Nephron progenitor cell (in vitro differentiated cells): Measurements from ENCODE around the gene GLUD1.

ENCODE experiments used
- DNase-seq: peaks from one replicate; pipeline ENCODE4 v3.0.0; 2021
- H3K27ac Mint-ChIP-seq: 2 replicates; pipeline ENCODE4 v1.8.0; 2021; ENCODE audit warnings: mild to moderate bottlenecking, moderate library complexity, mixed read lengths
- H3K27me3 Mint-ChIP-seq: 2 replicates; pipeline ENCODE4 v1.8.0; 2021; ENCODE audit warnings: mild to moderate bottlenecking, low read depth, mixed read lengths; ENCODE audit not compliant: poor library complexity
- H3K36me3 Mint-ChIP-seq: 2 replicates; pipeline ENCODE4 v1.8.0; 2021; ENCODE audit warnings: low read depth, mixed read lengths
- H3K4me1 Mint-ChIP-seq: 2 replicates; pipeline ENCODE4 v1.8.0; 2021; ENCODE audit warnings: mixed read lengths
- H3K4me3 Mint-ChIP-seq: 2 replicates; pipeline ENCODE4 v1.8.0; 2021; ENCODE audit warnings: mild to moderate bottlenecking, moderate library complexity, mixed read lengths
- H3K9me3 Mint-ChIP-seq: 2 replicates; pipeline ENCODE4 v1.8.0; 2021; ENCODE audit warnings: mild to moderate bottlenecking, moderate library complexity, mixed read lengths
- CTCF ChIP-seq: fragments of 200-600 bp; sonication (generic); IDR thresholded peaks from 2 replicates; pipeline ENCODE4 v1.5.0; 2021; ENCODE audit warnings: antibody characterized with exemption

GLUD1 gene

GRCh38 chr10:87064651-87065050 lies 30.0 kb downstream of the GLUD1 start:
- peaks cover 74% of the 10 kb centered on the region for H3K36me3 Mint-ChIP-seq
- H3K4me3 Mint-ChIP-seq: no peak overlapping the region

GRCh38 chr10:87060280-87060928 lies 34.2 kb downstream of the GLUD1 start:
- no peak for DNase-seq
- Mint-ChIP-seq H3K4me1 (no peaks in the 10 kb centered on the region), H3K4me3 (no peak overlapping the region), H3K27ac (no peak overlapping the region), H3K9me3 (no peaks in the 10 kb centered on the region), H3K36me3 (peaks cover 72% of the 10 kb centered on the region), H3K27me3 (no peaks in the 10 kb centered on the region)
- TF ChIP-seq CTCF: no peak

More at GRCh38 chr10:87064651-87065050, 30.0 kb downstream of the GLUD1 start:
- Mint-ChIP-seq H3K27me3 (no peaks in the 10 kb centered on the region), H3K27ac (no peak overlapping the region), H3K9me3 (no peaks in the 10 kb centered on the region), H3K4me1 (no peaks in the 10 kb centered on the region)
- no peak for TF ChIP-seq CTCF
- no peak for DNase-seq

GRCh38 chr10:87059401-87059800 lies 35.2 kb downstream of the GLUD1 start:
- Mint-ChIP-seq H3K27me3 (no peaks in the 10 kb centered on the region), H3K4me1 (no peaks in the 10 kb centered on the region), H3K27ac (no peak overlapping the region), H3K36me3 (peaks cover 72% of the 10 kb centered on the region), H3K4me3 (no peak overlapping the region), H3K9me3 (no peaks in the 10 kb centered on the region)
- TF ChIP-seq CTCF: no peak
- no peak for DNase-seq

GRCh38 chr10:87058171-87058570 lies 36.5 kb downstream of the GLUD1 start:
- Mint-ChIP-seq H3K27me3 (no peaks in the 10 kb centered on the region), H3K4me1 (no peaks in the 10 kb centered on the region), H3K27ac (no peak overlapping the region), H3K36me3 (peaks cover 60% of the 10 kb centered on the region), H3K4me3 (no peak overlapping the region), H3K9me3 (no peaks in the 10 kb centered on the region)
- TF ChIP-seq CTCF: no peak
- DNase-seq: no peak

GRCh38 chr10:87054373-87055295 lies 40.0 kb downstream of the GLUD1 start:
- no peak for TF ChIP-seq CTCF
- H3K27ac Mint-ChIP-seq: no peak overlapping the region
- no peaks in the 10 kb centered on the region for H3K4me1 Mint-ChIP-seq
- H3K4me3 Mint-ChIP-seq: no peak overlapping the region
- no peaks in the 10 kb centered on the region for H3K9me3 Mint-ChIP-seq
- DNase-seq: no peak
- H3K27me3 Mint-ChIP-seq: no peaks in the 10 kb centered on the region
- peaks cover 46% of the 10 kb centered on the region for H3K36me3 Mint-ChIP-seq
